Activated naive CD4-positive, alpha-beta T cell treated with anti-CD3 and anti-CD28 coated beads for 36 hours (primary cell): Measurements from ENCODE around the gene ATP23. TPM values are rescaled to one million over a fixed set of nuclear protein-coding genes. Genes with fewer than 3 reads are reported as not detected.

Source experiments
- CTCF ChIA-PET: fragments of 350-600 bp; sonication (Branson Sonifier 250); formaldehyde crosslinking; loops from one replicate; lab custom pipeline; 2021; ENCODE audit warnings: antibody characterized with exemption; lab: Charles Lee
- DNase-seq: peaks from one replicate; pipeline ENCODE4 v3.0.0-alpha.2; 2020
- H3K27ac Mint-ChIP-seq: one replicate; pipeline ENCODE4 v1.8.0; 2021; ENCODE audit warnings: mild to moderate bottlenecking, mixed read lengths
- H3K27me3 Mint-ChIP-seq: one replicate; pipeline ENCODE4 v1.8.0; 2021; ENCODE audit warnings: low read depth, mixed read lengths
- H3K36me3 Mint-ChIP-seq: one replicate; pipeline ENCODE4 v1.8.0; 2021; ENCODE audit warnings: low read depth, mixed read lengths
- H3K4me1 Mint-ChIP-seq: one replicate; pipeline ENCODE4 v1.8.0; 2021; ENCODE audit warnings: low read depth, mixed read lengths
- H3K4me3 Mint-ChIP-seq: one replicate; pipeline ENCODE4 v1.8.0; 2021; ENCODE audit warnings: mild to moderate bottlenecking, moderate library complexity, mixed read lengths
- H3K9me3 Mint-ChIP-seq: one replicate; pipeline ENCODE4 v1.8.0; 2021; ENCODE audit warnings: mixed read lengths
- intact Hi-C: fragments of 100-400 bp; cut with micrococcal nuclease; formaldehyde crosslinking; loops from one replicate; pipeline ENCODE4 v1.15.1; 2023
- total RNA-seq, 2 experiments: library from RNA; stranded (reverse); gene quantifications; one replicate each; pipeline ENCODE4 v1.2.3, GENCODE V29; 2021

Gene ATP23
- total RNA-seq, 2 experiments from 2014 or later, result 11.3 to 11.9 TPM

DNA sequence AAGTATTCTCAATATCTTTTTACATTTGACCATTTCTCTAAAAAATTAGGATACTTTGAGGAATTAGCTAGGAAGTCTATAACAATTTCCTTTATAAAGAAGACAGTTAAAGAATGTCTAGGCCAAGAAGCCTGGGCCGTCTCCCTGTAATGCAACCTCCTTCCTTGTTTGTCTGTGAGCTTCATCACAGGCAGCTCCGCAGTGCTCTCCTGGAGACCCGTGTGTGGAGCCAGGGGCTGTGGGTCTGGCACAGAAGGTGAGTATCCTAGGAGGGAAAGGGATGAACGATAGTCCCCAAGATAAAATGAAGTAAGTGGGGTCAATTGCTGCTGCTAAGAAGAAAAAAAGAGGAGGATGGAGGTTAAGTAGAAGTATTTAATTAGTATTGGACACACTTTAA, 31.8 kb upstream of the ATP23 start:
- CTCF ChIA-PET, result interaction anchor here (1.0 to 16.1 kb wide), 4 partner anchors 14 to 148 kb away, joined by 4 to 255 read pairs (median 8); no protein-coding TSS in a partner anchor

DNA sequence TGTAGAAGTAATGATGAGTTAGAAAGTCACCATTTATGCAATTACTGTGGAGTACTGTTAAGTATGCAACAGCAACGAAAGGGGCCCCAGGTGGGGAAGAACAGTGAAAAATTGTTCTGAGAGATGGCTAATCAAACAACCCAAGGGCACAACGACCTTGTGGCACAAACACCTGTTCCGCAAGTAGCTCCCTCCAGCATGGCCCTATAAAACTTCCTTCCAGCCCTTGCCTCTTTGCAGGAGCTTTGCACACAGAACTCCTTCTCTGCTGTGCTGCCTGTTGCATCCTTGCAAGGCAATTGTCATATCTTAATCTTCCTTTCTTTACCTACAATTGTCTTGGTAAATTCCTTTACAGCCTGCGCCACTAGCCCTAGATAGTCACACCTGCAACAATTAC, 23.2 kb upstream of the ATP23 start:
- no peaks in the 10 kb centered on the region for H3K4me1 Mint-ChIP-seq
- H3K27ac Mint-ChIP-seq, result no peak overlapping the region
- no peak overlapping the region for H3K4me3 Mint-ChIP-seq
- intact Hi-C loops, result no loop called here
- H3K36me3 Mint-ChIP-seq, result no peaks in the 10 kb centered on the region
- H3K9me3 Mint-ChIP-seq, result no peaks in the 10 kb centered on the region
- DNase-seq, result no peak
- CTCF ChIA-PET, result interaction anchor here (1.0 kb wide), 2 partner anchors 13 to 136 kb away, joined by 3 to 4 read pairs; no protein-coding TSS in a partner anchor
- no peaks in the 10 kb centered on the region for H3K27me3 Mint-ChIP-seq

More for the DNA sequence above, 31.8 kb upstream of the ATP23 start:
- H3K27ac Mint-ChIP-seq, result no peak overlapping the region
- intact Hi-C loops, result no loop called here
- H3K4me1 Mint-ChIP-seq, result peaks cover 5% of the 10 kb centered on the region
- peaks cover 5% of the 10 kb centered on the region for H3K27me3 Mint-ChIP-seq
- no peaks in the 10 kb centered on the region for H3K9me3 Mint-ChIP-seq
- no peak for DNase-seq
- H3K36me3 Mint-ChIP-seq, result no peaks in the 10 kb centered on the region
- no peak overlapping the region for H3K4me3 Mint-ChIP-seq

DNA sequence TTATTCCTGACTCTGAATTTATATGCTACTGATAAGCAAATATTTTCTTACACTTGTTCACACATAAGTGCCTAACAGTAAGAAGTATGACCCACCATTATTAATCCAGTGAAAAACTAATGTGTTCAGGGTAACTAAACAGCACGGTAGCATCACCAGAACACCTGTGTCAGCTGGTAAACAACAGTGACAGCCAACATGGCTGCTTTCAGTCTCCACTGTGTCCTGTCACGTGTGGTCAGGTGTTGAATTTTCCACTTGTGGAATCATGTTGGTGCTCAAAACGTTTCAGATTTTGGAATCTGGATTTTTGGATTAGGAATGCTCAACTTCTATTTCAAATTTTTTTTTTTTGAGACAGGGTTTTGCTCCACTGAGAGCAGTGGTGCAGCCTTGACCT, 14.3 kb upstream of the ATP23 start:
- no peaks in the 10 kb centered on the region for H3K27me3 Mint-ChIP-seq
- no peak overlapping the region for H3K27ac Mint-ChIP-seq
- no peaks in the 10 kb centered on the region for H3K4me1 Mint-ChIP-seq
- H3K36me3 Mint-ChIP-seq, result no peaks in the 10 kb centered on the region
- H3K4me3 Mint-ChIP-seq, result no peak overlapping the region
- no peaks in the 10 kb centered on the region for H3K9me3 Mint-ChIP-seq
- DNase-seq, result no peak
- CTCF ChIA-PET, result no interaction called here
- intact Hi-C loops, result no loop called here

DNA sequence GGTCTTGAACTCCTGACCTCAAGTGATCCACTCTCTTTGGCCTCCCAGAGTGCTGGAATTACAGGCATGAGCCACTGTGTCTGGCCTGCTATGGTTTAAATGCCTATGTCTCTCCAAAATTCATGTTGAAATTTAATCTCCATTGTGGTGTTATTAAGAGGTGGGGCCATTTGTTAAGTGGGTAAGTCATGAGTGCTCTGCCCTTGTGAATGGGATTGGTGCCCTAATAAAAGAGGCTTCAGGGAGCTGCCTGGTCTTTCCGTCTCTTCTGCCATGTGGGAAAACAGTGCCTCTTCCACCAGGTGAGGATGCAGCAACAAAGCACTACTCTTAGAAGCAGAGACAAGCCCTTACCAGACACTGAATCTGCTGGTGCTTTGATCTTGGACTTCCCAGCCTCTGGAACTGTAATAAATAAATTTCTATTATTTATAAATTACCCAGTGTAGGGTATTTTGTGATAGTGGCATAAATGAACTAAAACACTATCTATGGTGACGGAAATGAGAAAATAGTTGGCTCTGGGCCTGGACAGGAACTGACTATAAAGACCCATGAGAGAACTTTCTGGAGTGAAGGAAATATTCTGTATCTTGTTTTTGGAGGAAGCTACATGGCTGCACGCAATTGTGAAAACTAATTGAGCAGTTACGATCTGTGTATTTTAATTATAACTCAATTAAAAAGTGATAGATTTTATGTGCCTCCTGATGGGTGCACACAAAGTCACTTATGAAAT, 12.1 kb upstream of the ATP23 start:
- no peaks in the 10 kb centered on the region for H3K27me3 Mint-ChIP-seq
- intact Hi-C loops, result no loop called here
- no peak overlapping the region for H3K27ac Mint-ChIP-seq
- H3K9me3 Mint-ChIP-seq, result peaks cover 1% of the 10 kb centered on the region
- H3K4me1 Mint-ChIP-seq, result peaks cover 2% of the 10 kb centered on the region
- peaks cover 2% of the 10 kb centered on the region for H3K36me3 Mint-ChIP-seq
- no peak overlapping the region for H3K4me3 Mint-ChIP-seq
- CTCF ChIA-PET, result no interaction called here
- no peak for DNase-seq

DNA sequence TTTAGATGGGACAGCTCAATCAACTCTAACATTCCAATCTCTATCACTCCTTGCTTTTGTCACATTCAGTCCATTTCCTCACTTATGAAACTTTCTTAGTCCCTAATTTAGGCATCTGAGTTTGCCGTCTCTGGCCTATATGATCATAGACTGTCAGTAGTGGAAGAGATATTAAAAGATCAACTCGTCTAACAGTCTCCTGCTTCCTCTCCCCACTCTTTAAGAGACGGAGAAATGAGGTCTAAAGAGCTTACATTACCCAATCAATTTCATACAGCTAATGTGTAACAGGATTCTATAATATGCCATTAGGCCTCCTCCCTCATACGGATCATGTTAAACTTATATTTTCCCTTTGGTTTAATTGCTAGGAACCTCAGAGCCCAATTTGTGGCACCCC, 6.5 kb upstream of the ATP23 start:
- H3K27ac Mint-ChIP-seq, result no peak overlapping the region
- peak overlapping the region; percentile 96 for H3K4me3 Mint-ChIP-seq
- DNase-seq, result no peak
- CTCF ChIA-PET, result interaction anchor here (1.4 kb wide), 1 partner anchor 14 kb away, joined by 3 read pairs; no protein-coding TSS in a partner anchor
- H3K9me3 Mint-ChIP-seq, result peaks cover 1% of the 10 kb centered on the region
- intact Hi-C loops, result loop anchor here (1.0 to 5.0 kb wide), 2 partner anchors 44 to 413 kb away; partner anchors contain the start of genes DDIT3 and MBD6
- peaks cover 15% of the 10 kb centered on the region for H3K4me1 Mint-ChIP-seq
- H3K27me3 Mint-ChIP-seq, result no peaks in the 10 kb centered on the region
- H3K36me3 Mint-ChIP-seq, result peaks cover 3% of the 10 kb centered on the region

DNA sequence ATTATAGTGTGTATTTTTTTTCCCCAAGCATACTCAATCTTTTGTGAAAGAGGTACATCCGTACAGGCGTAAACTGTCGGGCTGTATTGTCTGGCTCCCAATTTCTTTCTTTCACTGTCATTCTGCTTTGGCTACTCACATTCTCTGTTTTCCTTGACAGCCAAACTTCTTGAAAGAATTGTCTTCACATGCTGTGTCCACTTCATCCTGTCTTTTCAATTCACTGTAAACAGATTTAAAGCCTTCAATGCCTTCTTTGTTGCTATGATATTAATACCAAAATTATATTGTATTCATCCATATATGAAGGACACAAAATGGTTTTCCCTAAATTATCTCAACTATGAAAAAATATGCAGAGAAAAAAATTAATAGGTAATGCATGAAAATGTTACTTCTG, 6.0 kb upstream of the ATP23 start:
- no peak for DNase-seq
- Mint-ChIP-seq H3K27ac (peak overlapping the region; percentile 96), H3K27me3 (no peaks in the 10 kb centered on the region), H3K4me3 (peak overlapping the region; percentile 96), H3K36me3 (peaks cover 3% of the 10 kb centered on the region), H3K4me1 (peaks cover 17% of the 10 kb centered on the region), H3K9me3 (peaks cover 1% of the 10 kb centered on the region)
- CTCF ChIA-PET, result interaction anchor here (0.6 to 1.4 kb wide), 2 partner anchors 14 to 54 kb away, joined by 3 read pairs; no protein-coding TSS in a partner anchor
- intact Hi-C loops, result loop anchor here (1.0 to 5.0 kb wide), 2 partner anchors 44 to 413 kb away; partner anchors contain the start of genes DDIT3 and MBD6

DNA sequence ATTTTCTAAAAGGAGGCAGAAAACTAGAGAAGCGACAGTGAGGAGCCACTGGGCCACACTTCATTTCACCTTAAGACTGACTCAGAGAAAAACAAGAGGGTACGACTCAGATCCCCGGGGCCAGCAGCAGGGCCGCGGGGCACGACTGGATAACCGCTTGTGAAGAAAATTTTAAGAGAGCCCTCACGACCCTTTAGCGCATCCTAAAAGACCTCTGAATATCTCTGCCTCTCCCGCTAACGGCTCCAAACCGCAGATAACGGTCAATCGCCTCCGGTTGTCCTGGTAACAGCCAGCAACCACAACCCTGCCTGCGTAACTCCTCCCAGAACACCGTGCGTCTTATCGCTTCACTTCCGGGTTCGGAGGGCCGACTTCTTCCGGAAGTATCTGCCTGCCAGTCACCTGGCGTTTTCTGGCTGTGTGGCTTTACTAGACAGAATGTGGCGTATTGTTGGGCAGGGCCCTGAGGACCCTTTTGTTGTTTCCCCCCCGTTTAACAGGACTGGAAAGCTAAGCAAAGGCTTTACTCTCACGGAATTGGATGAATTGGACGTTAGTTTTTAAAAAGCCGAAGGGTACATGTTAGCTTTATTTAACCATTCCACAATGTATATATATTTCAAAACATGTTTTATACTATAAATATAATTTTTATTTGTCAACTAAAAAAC, 5.4 kb upstream of the ATP23 start:
- peak overlapping the region; percentile 96 for H3K27ac Mint-ChIP-seq
- peaks cover 3% of the 10 kb centered on the region for H3K36me3 Mint-ChIP-seq
- CTCF ChIA-PET, result interaction anchor here (0.6 kb wide), 1 partner anchor 54 kb away, joined by 3 read pairs; no protein-coding TSS in a partner anchor
- H3K4me1 Mint-ChIP-seq, result peaks cover 23% of the 10 kb centered on the region
- no peaks in the 10 kb centered on the region for H3K27me3 Mint-ChIP-seq
- DNase-seq, result peak; percentile 96
- peak overlapping the region; percentile 96 for H3K4me3 Mint-ChIP-seq
- H3K9me3 Mint-ChIP-seq, result peaks cover 1% of the 10 kb centered on the region
- intact Hi-C loops, result loop anchor here (1.0 to 5.0 kb wide), 4 partner anchors 31 to 414 kb away; partner anchors contain the start of genes DDIT3, MBD6 and TSFM

DNA sequence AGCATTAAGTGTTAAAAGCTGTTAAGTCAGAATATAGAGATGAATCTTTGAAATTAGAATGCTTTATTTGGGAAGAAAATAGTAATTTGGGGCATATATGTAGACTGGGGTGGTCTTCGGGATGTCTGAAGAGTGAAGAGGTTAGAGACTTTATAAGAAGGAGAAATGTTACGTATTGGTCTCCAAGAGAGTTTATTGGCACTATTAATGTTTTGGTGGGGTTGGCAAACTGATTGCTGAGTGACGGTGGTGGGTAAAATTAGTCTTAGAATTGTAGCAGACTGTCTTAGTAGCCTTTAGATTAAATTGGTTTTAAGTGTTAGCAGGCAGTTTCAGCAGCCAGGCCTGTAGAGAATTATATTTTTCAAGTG, 4.9 kb upstream of the ATP23 start:
- peaks cover 3% of the 10 kb centered on the region for H3K36me3 Mint-ChIP-seq
- H3K4me3 Mint-ChIP-seq, result peak overlapping the region; percentile 96
- H3K27ac Mint-ChIP-seq, result peak overlapping the region; percentile 86
- H3K4me1 Mint-ChIP-seq, result peaks cover 25% of the 10 kb centered on the region
- intact Hi-C loops, result loop anchor here (1.0 to 5.0 kb wide), 3 partner anchors 31 to 414 kb away; partner anchors contain the start of genes DDIT3, MBD6 and TSFM
- H3K9me3 Mint-ChIP-seq, result peaks cover 1% of the 10 kb centered on the region
- DNase-seq, result no peak
- H3K27me3 Mint-ChIP-seq, result no peaks in the 10 kb centered on the region
- CTCF ChIA-PET, result no interaction called here

DNA sequence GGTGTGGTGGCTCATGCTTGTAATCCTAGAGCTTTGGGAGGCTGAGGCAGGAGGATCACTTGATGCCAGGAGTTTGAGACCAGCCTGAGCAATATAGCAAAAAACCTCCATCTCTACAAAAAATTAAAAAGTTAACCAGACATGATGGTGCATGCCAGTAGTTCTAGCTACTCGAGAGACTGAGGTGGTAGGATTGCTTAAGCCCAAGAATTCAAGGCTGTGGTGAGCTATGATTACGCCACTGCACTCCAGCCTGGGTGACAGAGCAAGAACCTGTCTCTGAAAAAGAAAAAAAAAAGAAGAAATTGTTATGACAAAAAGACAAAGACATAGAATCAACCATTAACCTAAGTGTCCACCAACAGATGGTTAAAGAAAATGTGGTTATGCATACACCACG, 2.1 kb upstream of the ATP23 start:
- CTCF ChIA-PET, result interaction anchor here (1.2 kb wide), 1 partner anchor 180 kb away, joined by 3 read pairs; no protein-coding TSS in a partner anchor
- Mint-ChIP-seq H3K4me3 (no peak overlapping the region), H3K27me3 (no peaks in the 10 kb centered on the region), H3K4me1 (peaks cover 46% of the 10 kb centered on the region), H3K36me3 (peaks cover 1% of the 10 kb centered on the region), H3K9me3 (no peaks in the 10 kb centered on the region), H3K27ac (no peak overlapping the region)
- intact Hi-C loops, result loop anchor here (5.0 kb wide), 1 partner anchor 417 kb away; the partner anchor contains the start of genes DDIT3 and MBD6
- no peak for DNase-seq

DNA sequence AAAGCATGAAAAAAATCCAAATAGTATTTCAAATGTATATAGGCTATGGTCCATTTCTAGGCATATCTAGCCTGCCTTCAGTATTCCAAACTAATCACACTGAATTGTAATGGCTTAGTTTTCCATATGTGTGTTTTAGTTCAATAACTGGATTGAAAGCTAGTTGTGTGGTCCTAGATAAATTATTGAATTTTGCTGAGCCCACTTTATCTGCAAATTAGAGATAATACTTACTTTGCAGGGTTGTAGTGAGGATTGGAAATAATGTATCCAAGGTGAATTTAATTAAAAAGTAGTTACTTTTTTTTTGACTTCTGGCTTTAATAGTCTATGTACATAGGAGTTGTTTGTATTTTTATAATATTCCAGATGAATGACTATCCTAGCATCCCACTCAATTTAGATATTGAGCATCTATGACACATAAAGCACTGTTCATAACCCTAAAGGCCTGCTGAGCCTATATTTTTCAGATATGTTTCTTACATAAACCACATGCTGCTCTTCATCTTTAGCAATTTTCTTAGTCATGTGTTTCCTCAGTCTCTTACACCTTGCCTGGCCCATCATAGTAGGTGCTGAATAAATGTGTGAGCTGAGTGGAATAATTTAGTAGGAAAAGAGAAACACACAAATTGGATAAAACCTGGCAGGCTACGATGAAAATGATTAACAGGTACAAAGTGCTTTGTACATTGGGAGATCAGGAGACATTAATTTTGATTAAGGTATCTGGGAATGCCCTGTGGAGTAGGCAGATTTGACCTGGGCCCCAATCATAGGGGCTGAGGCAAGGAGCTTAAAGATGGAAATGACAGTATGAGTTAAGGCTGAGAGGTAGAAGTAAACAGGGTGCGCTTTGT, 1.1 kb upstream of the ATP23 start:
- Mint-ChIP-seq H3K36me3 (peaks cover 1% of the 10 kb centered on the region), H3K9me3 (no peaks in the 10 kb centered on the region), H3K27me3 (no peaks in the 10 kb centered on the region), H3K4me3 (peak overlapping the region; percentile 94), H3K27ac (peak overlapping the region; percentile 96), H3K4me1 (peaks cover 39% of the 10 kb centered on the region)
- intact Hi-C loops, result loop anchor here (2.0 kb wide), 2 partner anchors 247 to 1657 kb away; partner anchors contain the start of gene SLC16A7
- DNase-seq, result no peak
- CTCF ChIA-PET, result interaction anchor here (0.6 kb wide), 1 partner anchor 1210 kb away, joined by 3 read pairs; no protein-coding TSS in a partner anchor

DNA sequence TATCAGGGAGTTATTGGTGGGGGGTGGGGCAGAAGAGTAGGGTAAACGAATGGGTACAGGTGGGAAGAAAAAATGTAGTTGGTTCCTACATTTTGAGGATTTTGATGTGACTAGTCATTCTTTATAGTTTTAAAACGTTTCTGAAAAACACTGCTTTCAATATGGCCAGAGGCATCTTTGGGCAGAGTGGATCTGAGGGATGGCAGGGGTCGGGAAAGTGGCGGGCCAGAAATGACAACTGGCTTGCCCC, 527 bp upstream of the ATP23 start:
- Mint-ChIP-seq H3K4me1 (peaks cover 38% of the 10 kb centered on the region), H3K27me3 (no peaks in the 10 kb centered on the region), H3K36me3 (peaks cover 1% of the 10 kb centered on the region), H3K27ac (peak overlapping the region; percentile 96), H3K9me3 (no peaks in the 10 kb centered on the region), H3K4me3 (peak overlapping the region; percentile 94)
- CTCF ChIA-PET, result no interaction called here
- intact Hi-C loops, result loop anchor here (1.0 to 2.0 kb wide), 6 partner anchors 42 to 1656 kb away; partner anchors contain the start of genes CDK4, EEF1AKMT3, METTL1 and SLC16A7
- no peak for DNase-seq
